ENCODE measurements around the gene SKOR1. TPM values are rescaled to one million over a fixed set of nuclear protein-coding genes. Genes with fewer than 3 reads are reported as not detected.

The SKOR1 gene
- total and polyA plus RNA-seq, 2 experiments from 2014 or later = 0.23 to 0.52 TPM

DNA sequence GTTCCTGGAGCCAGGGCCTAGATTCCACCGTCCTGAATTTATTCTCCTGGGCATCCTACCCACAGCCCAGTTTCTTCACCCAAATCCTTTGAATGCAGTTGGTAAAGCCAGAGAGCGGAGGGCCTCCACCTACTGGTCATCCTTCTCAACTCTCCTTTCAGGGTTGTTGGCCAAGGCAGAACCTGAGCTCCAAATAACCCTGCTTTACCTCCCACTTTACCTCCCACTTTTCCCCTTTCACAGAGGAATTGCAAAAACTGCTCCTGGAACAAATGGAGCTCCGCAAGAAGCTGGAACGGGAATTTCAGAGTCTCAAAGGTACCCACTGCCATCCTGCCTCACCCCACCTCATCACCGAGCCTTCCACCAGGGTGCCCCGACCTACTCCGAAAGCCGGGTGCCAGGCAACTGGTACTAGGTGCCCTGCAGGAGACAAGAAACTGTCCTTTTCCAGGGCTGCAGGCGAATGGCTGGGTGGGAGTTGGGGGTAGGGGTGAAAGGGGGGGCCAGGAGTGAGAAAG is 6.8 kb downstream of the SKOR1 start:
- no peaks in the 10 kb centered on the region for H3K9me3 ChIP-seq (ENCODE audit: low read depth)
- no peak overlapping the region for H3K4me2 ChIP-seq
- no peak overlapping the region for H3K27ac ChIP-seq
- TF ChIP-seq EZH2phosphoT487 (IDR thresholded peaks at IDR 0.05; ENCODE audit: low read depth, severe bottlenecking, unreplicated experiment) (peak; percentile 49), EZH2 (IDR thresholded peaks at IDR 0.05; ENCODE audit: borderline replicate concordance) (peak; percentile 33), CTCF (IDR thresholded peaks at IDR 0.05; ENCODE audit: poor library complexity) (peak; percentile 30)
- H3K27me3 ChIP-seq = peaks cover 90% of the 10 kb centered on the region
- H2AFZ ChIP-seq = no peak overlapping the region
- H3K9me2 ChIP-seq (replicated peaks; ENCODE audit: insufficient read depth) = no peaks in the 10 kb centered on the region
- H3K36me3 ChIP-seq (replicated peaks; ENCODE audit: insufficient read depth, low read depth) = no peaks in the 10 kb centered on the region
- no peak for DNase-seq (ENCODE audit: low spot score)
- no peaks in the 10 kb centered on the region for H3K79me2 ChIP-seq
- H3K4me1 ChIP-seq (ENCODE audit: insufficient read depth) = peaks cover 56% of the 10 kb centered on the region
- WGBS (ENCODE audit: low lambda C conversion rate, missing lambda C conversion rate) = 36% methylated on average over 9 of the region's 9 CpGs
- no peaks in the 10 kb centered on the region for H4K20me1 ChIP-seq (ENCODE audit: insufficient read depth, poor library complexity, severe bottlenecking)
- H3K4me3 ChIP-seq = no peak overlapping the region

DNA sequence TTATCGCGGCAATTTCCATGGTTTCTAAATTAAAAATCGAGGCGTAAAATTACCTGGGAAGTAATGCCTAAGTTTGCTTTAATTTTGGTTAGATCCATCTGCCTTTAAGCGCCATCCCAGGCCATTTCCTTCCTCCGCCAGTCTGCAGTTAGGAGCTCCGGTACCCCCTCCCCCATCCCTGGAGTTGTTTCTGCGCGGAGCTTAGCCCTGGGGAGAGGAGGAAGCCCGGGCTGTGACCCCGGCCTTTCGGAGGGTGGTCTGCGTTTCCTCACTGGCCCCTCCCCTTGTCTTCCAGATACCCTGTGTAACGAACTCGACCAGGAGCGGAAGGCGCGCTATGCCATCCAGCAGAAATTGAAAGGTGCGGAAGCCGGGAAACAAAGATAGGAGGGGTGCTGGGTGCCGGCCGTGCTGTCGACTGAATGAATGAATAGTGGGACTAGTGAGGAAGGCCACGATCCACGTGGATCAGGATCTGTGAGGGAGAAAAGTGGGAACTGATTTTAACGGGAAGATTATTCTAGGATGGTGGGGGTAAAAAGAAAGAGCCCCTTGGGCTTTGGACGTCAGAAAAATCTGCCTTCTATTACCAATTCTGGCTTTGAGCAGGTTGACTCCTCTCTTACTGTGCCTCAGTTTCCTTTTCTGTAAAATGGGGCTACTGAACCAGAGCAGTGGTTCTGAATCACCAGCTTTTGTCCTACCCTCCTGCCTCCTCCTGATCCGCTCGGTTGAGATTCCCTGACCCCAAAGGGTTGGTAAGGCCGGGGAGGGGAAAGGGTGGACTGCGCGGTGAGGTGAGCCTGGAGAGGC is 7.8 kb downstream of the SKOR1 start:
- no peak for DNase-seq (ENCODE audit: low spot score)
- H4K20me1 ChIP-seq (ENCODE audit: insufficient read depth, poor library complexity, severe bottlenecking) = no peaks in the 10 kb centered on the region
- peaks cover 80% of the 10 kb centered on the region for H3K27me3 ChIP-seq
- WGBS (ENCODE audit: low lambda C conversion rate, missing lambda C conversion rate) = 7% methylated on average over 32 of the region's 32 CpGs
- H3K4me2 ChIP-seq = peak overlapping the region; percentile 76
- peak; percentile 70 for TF ChIP-seq EZH2 (IDR thresholded peaks at IDR 0.05; ENCODE audit: borderline replicate concordance)
- no peak for TF ChIP-seq CTCF (IDR thresholded peaks at IDR 0.05; ENCODE audit: poor library complexity)
- no peaks in the 10 kb centered on the region for H3K9me3 ChIP-seq (ENCODE audit: low read depth)
- peaks cover 46% of the 10 kb centered on the region for H3K4me1 ChIP-seq (ENCODE audit: insufficient read depth)
- no peaks in the 10 kb centered on the region for H3K36me3 ChIP-seq (replicated peaks; ENCODE audit: insufficient read depth, low read depth)
- H3K9me2 ChIP-seq (replicated peaks; ENCODE audit: insufficient read depth) = no peaks in the 10 kb centered on the region
- peak overlapping the region; percentile 9 for H3K4me3 ChIP-seq
- H2AFZ ChIP-seq = no peak overlapping the region
- no peaks in the 10 kb centered on the region for H3K79me2 ChIP-seq
- no peak overlapping the region for H3K27ac ChIP-seq

DNA sequence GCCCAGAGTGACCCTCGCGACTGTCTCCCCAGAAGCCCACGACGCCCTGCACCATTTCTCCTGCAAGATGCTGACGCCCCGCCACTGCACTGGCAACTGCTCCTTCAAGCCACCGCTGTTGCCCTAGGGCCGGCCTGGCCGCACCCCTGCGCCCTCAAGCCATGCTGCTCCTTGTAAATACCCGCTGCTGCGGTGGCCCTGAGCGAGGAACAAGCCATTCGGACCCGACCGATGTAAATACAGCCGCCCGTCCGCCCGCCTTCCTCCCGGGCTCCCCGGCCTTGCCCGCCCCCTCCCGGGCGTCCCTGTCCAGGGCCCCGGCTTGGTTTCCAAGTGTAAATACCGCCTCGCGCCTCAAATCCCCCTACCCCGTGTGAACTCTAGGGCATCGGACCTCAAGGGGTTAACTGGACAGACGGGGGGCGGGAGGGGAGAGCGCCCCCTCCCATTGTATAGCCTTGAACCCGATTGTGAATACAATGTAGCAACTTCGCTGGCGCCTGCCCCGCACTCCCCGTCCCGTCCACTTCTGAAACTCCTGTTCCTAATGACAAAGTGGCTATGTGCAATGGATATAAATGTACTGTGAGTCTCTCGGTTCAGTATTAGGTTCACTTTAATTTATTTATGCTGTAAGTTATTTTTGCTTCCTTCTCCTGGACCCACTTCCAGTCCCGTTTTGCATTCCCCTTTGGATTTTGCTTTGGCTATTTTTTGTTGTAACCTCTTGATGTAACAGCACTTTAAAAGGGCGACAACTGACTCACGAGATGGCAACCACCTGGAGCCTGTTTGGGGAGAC is 8.6 kb downstream of the SKOR1 start:
- no peaks in the 10 kb centered on the region for H3K9me2 ChIP-seq (replicated peaks; ENCODE audit: insufficient read depth)
- no peaks in the 10 kb centered on the region for H3K36me3 ChIP-seq (replicated peaks; ENCODE audit: insufficient read depth, low read depth)
- peak overlapping the region; percentile 3 for H2AFZ ChIP-seq
- peak; percentile 63 for TF ChIP-seq EZH2phosphoT487 (IDR thresholded peaks at IDR 0.05; ENCODE audit: low read depth, severe bottlenecking, unreplicated experiment)
- TF ChIP-seq EZH2 (IDR thresholded peaks at IDR 0.05; ENCODE audit: borderline replicate concordance) = peak; percentile 30
- peak; percentile 71 for TF ChIP-seq CTCF (IDR thresholded peaks at IDR 0.05; ENCODE audit: poor library complexity)
- no peaks in the 10 kb centered on the region for H4K20me1 ChIP-seq (ENCODE audit: insufficient read depth, poor library complexity, severe bottlenecking)
- peak; percentile 69 for DNase-seq (ENCODE audit: low spot score)
- H3K4me3 ChIP-seq = peak overlapping the region; percentile 0
- no peaks in the 10 kb centered on the region for H3K79me2 ChIP-seq
- peaks cover 72% of the 10 kb centered on the region for H3K27me3 ChIP-seq
- peak overlapping the region; percentile 76 for H3K4me2 ChIP-seq
- H3K27ac ChIP-seq = no peak overlapping the region
- 6% methylated on average over 23 of the region's 44 CpGs for WGBS (ENCODE audit: low lambda C conversion rate, missing lambda C conversion rate)
- H3K4me1 ChIP-seq (ENCODE audit: insufficient read depth) = peaks cover 44% of the 10 kb centered on the region
- no peaks in the 10 kb centered on the region for H3K9me3 ChIP-seq (ENCODE audit: low read depth)
